GM19238 (cell line): ENCODE measurements around the gene LSS.

ENCODE experiments used
- DNase-seq: peaks from one replicate; pipeline ENCODE4 v3.0.0; 2011; ENCODE audit warnings: low spot score; ENCODE audit not compliant: insufficient read length

LSS gene

DNA sequence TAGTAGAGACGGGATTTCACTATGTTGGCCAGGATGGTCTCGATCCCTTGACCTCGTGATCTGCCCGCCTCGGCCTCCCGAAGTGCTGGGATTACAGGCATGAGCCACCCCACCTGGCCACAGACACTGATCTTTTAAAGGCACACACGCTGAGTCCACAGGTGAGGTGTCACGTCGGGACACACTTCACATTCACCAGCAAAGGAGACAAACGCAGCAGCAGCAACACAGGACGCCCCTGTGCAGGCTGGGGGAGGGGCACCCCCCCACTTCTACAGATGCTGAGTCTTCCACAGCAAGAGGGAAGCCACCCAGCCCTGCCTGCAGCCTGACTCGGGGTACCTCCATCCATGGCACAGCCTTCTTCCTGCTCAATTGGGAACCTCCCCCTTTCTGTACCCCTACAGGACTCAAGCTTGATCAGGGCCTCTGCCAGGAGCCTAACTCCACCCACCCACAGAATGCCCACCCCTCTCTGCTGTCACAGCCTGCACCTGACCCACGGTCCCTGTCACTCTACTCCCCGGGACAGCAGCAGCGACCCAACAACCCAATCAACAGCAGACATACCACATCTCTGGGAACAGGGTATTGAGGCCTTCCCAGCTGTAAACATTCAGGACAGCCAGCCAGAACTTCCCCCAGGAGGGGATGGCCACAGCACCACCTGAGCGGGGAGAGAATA, 9.5 kb downstream of the LSS start:
- no peak for DNase-seq

DNA sequence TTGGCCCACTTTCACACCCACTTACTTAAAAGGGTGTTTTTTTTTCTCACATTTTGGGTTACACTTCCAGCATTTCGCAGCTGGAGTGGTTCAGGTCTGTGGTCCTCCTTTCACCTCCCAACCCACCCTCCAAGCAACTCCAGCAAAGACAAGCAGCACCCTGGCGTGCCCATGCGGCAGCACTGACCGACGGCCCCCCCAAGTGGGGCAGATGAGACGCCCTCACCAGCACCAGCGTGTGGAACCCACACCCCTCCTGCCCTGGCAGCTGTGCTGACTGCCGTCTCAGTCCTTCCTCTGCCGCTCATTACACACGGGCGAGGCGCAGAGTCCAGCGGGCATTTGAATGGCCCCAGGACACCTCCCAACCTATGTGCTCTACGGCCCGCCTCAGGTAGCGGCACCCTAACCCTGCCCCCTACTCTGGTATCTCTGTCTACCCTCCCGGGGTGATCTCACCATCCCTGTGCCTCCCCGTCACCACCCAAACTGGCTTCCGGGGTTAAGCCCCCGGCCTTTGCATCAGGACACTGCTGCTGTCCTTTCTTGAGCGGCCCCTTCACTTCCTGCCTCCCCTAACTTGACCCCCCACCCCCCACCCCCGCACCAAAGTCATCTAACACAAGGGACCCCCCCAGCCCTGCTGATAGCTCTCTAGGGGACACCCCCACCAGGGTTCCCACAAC, 10.9 kb downstream of the LSS start:
- DNase-seq, result no peak

DNA sequence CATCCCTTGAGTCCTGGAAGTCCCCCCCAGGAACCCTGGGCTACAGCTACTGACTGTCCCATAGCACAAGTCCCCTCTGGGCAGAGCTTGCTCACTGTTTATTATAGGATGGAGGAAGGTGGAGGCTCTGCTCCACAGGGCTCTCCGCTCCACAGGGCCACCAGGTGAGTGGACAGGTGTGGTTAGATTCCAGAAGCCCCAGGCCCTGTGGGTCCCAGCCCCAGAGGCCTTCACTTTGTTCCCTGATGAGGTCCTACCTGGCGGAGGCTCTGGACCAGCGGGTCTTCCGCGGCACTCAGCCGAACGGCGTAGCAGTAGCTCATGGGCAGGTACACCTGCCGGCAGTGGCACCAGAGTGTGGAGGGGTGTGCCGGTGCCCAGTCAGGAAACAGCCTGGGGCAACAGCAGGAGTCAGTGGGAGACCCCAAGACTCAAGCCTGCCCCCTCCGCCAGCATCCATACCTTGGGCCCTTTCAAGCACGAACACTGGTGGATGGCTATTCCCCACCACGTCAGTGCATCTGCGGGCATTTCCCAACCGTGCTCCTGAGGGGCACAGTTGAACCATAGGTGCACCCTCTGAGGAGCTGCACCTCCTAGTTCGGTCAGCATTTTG, 12.3 kb downstream of the LSS start:
- no peak for DNase-seq

DNA sequence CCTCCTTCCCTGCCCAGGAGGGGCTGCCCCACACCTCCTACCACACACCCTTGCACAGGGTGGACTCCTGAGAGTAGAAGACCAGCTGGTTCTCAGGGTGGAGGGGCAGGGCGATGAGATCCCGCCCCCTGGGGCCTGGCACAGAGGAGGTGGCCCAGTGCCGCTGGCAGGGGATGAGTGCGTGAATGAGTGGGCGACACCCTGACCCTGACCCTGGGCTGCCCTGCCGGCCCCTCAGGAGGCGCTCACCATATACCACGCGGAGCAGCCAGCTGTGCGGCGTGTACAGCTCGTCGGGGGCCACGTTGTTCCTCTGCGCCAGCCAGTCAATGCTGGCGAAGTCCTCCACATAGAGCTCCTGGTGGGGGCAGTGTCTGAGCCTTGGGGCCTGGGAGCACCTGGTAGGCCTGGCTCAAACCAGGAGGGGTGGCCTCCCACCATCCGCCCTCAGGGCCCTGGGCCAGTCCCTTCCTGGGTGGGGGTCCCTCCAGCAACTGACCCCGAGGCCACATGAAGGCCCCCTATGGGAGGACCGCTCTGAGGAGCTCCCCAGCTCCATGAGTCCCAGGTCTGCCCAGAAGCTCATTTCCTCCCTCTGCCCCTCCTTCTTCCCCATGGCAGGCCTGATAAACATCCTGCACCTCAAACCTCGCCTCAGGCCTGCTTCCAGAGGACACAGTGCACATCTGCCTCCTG, 13.0 kb downstream of the LSS start:
- no peak for DNase-seq

DNA sequence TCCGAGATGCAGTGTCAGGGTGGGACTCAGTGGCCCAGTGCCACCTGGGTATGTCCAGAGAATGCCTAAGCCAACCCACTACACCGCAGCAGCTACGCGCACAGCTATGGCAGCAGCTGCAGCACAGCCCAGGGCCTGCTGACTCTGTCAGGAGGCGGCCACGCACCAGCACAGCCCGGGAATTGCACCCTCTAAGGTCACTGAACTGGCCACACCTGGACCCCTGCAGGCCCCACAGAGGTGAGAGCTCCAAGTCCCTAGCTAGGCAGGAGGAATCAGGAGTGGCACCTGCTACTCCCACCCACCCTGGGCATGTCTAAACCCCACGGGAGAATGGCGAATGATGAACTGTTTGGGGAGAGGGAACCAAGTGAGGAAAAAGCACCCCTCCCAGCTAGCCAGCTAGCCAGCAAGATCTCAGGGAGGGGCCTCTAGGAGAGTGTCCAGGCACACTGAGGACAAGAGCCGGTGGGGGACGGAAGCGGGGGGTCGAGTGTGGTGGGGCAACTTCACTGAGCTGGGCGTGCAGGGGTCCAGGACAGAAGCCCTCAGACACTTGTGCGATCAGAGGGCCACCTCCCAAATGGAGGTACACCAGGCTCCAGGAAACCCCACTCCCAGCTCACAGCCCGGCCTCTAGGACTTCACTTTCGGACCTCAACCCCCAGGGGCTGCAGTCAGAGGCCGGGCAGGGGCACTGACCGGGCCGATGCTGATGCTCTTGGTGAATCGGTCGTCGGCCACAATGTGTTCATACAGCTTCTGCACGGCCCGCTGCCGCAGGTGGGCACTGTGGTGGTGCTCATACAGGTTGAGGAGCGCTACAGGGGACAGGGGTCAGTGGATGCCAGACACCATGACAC, 13.9 kb downstream of the LSS start:
- DNase-seq, result no peak

DNA sequence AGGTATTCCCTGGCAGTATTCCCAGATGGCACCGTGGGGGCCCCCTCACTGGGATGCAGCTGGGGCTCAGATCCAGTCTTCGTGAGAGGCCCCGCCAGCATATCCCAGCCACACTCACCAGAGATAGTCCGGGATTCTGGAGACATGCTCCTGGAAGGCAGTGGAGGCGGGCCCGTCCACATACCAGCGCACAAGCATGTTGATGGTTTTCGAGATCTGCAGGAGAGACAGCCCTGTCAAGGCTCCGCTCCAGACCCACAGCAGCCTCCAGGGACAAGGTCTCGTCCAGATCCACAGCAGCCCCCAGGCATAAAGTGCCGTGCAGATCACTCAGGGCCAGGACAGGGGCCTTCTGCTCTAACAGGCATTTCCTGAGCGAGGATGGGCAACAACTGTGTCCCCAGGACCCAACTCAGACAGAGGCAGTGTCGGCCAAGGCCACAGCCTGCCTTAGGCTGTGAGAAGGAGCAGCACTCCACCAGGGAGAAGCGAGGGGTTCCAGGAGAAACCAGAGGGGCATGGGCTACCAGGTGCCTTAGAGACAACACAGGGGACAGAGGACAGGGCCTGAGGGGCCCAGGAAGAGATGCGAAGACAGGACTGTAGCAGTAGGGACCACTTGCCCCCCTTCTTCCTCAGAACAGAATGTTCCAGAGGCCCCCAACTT, 14.8 kb downstream of the LSS start:
- no peak for DNase-seq

DNA sequence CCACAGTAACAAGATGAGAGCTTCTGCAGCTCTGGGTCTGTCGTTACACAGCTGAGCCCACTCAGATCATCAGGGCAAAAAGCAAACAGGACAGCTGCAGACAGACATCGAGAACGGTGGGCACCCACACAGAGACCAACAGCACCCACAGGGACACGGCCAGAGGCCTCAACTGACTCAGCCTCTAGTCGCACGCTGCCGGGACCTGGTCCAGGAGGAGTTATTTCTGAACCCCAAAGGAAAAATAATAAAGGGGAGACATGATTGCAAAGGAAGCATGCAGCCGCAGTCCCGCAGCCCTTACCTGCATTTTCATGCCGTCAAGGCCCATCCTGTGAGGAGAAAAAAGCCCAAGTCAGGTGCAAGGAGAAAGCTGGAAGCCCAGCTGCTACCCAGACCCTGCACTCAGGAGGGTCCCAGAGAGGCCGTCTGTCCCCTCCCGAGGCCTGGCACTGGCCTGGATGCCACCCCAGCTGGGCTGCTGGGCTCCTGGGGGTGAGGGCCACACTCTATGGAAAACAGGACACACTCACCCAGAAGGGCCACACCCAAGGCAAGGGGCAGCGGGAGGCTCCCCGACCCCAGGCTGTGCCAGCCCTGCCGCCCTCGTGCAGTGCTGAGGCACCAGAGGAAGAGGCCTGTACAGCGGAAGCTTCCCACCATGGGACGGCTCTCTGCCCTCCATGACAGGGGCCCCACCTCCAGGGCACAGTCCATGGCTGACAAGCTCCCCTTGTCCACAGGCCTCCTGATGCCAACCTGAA, 15.7 kb downstream of the LSS start:
- no peak for DNase-seq

DNA sequence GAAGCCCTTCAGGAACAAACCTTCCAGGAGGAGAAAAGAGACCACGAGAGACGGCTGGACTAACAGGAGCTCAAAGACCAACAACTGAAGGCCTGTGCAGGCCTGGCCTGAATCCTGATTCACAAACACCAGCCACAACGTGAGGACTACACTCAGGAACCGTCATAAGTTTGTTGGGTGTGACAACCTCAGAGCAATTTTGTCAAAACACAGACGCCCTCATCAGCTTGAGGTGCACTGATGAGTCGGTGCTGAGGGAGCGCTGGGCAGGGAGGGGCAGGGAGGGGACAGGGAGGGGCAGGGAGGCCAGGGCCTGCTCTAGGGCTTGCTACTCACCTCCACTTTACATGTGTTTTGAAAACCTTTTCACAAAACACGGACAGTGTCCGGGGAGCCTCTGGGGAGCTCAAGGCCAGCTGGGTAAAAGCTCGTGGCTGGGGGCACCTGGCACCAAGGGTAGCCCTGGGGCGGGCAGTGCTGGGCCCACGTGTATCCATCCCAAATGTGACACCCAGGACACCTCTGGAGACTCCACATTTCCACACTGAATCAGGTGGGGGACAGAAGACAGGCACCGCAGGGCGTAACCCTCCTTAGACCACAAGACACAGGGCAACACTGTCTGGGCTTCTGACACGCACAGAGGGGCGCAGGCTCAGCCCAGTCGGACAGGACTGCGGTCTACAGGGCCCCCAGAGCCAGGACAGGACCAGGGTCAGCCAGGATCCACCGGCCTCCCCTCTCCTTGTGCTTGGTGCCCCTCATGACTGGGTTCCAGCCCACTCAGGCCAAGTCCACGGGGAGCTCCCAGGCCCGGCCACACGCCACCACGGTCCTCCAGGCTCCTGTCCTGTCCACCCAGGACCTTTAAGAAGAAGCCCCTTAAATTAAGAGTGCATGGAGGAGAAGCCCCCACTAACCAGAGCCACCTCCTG, 16.5 kb downstream of the LSS start:
- no peak for DNase-seq

DNA sequence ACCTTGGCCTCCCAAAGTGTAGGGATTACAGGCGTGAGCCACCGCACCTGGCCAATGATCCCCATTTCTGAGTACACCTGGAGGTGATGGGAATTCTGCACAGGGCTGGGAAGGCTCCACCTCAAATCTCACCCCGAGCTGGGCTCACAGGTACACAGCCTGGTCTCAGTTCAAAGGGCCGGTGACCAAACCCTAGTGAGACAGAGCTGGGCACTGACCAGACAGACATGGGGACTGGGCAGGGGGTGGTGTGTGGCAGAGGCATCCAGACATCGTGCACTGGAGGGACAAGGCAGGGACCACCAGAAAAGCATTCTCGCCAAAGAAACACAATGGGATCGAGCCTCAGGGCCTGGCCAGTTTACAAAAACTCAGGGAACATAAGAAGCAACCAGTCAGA, 17.2 kb downstream of the LSS start:
- no peak for DNase-seq

DNA sequence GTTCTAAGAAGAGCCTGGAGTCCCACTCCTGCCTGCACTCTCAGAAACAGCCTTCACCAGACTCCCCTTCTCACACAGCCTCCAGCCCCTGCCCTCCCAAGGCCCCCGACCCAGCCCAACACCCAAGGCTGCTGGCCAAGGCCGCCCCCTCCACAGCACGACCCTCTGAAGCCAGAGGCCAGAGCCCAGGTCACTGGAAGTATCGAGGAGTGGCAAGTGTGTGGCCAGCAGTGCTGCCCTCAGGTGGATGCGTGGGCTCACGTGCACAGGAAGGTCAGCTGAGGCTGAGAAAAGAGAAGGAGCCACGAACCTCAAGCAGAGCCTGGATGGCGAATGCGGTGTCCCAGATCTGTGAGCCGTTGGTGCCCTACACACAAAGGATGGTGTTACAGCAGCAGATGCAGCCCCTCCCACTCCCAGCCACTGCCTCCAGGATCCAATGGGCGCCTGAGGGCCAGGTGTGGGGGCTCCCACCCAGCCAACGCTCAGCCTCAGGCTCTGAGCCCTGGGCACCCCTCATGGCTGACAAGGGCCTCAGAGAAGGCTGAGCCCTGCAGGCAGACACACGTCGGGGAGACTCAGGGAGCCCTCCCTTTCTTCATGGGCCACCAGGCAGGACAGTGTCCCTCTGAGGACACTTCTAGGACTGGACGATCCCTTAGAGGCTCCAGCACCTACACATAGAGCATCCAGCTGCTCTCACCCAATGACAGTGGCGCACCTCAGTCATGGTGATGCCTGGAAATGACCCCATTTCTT, 18.0 kb downstream of the LSS start:
- DNase-seq, result no peak

DNA sequence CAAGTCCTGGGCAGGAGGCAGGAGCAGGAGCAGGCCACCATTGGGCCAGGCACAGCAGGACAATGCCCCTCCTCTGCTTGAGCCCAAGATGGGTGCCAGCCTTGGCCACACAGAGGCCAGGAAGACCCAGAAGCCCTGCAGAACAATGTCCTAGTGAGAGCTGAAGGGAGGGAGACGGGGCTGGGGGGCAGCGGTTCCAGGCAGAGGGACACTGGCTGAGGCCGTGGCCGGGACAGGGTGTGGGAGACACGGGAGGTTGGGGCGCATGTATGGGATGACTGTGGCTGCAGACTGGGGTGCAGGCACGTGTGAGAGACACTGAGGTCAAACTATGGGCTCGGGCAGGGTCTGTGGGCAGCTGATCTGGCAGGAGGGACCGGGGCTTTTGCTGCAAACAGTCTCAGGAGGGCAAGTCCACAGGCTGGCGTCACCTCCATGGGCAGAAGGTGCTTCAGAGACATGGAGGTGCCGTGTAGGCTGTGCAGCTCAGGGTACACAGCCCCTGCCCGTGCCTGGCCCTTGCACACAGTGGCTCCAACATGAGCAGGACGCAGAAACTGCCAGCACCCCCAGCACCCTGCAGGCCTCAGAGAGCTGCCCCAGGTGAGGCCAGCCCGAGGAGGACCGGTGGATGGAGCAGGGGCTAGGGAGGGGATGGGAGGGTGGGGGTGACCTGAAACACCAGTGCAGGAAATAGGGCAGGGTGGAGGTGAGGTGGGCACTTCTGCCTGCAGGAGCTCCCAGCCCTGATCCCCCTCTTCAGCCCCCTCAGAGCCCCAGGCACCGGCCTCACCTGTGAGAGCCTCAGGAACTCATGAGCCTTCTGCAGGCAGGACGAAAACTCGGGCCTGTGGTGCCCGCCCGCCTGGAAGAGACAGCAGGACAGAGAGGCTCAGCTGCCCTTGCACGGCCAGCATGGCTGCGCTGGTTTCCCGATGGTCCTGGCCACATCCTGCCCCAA, 19.5 kb downstream of the LSS start:
- no peak for DNase-seq

DNA sequence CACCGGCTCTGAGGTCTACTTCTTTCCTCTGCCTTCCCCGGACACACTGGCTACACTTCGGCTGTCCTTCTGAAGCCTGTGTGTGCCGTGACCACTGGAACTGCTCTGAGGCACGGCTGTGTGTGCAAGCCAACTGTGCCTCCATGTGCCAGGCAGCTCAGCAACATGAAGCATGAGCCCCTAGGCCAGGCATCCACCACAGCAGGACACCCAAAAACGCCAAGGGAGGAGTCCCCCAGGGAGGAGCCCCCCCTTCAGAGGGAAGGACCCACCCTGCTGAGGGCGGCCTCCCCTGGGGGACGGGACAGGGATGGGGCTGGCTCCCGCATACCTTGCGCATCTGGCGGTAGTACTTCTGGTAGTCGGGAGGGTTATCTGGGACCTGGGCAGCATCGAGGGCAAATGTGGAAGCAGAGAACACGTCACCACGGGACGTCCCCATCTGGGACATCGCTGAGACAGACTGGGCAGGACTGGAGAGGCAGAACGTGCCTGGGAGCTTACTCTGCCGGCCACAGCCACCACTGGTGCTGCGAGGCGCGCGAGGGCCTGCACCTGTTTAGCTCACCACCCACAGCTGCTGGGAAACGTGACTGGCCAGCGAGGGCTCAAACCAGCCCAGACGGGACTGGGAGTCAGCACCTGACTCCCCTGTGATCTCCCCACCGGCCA, 20.5 kb downstream of the LSS start:
- DNase-seq, result no peak

DNA sequence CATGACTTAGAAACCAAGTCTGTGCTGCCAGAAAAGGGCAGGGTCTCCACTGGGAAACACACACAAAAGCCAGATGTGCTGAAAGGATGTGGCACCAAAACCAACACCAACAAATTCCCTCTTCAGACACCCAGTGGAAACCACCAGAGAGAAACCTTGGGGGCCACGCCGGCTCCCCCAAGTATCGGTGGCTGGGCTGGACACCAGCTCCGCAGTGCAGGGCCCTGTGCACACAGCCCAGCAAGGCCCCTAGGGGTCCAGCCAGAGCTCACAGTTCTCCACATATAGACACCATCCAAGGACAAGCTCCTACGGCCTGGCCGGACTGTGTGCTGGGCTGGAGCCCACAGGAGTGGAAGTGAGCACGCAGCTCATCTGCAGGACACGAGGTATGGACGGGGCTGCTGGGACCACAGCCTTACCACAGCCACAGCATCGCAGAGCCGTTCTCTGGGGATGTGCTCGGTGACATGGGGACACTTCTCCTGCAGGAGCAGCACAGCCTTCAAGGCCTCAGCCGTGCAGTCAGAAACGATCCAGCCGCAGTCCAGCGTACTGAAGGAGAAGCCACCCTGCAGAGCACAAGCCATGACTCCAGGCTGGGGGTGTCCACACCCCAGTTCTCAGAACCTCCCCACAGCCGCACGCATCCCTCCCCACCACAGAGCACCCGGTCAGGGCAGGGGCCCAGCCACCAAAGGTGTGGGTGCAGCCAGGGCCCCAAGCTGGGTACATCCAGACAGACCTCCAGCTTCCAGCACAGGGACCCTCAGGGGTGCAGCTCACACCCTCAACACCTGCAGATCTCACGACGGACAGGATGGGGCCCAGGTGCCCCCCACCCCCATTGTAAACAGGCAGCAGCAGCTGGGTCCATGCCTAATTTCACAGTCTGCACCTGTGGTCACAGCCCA, 21.3 kb downstream of the LSS start:
- DNase-seq, result no peak

DNA sequence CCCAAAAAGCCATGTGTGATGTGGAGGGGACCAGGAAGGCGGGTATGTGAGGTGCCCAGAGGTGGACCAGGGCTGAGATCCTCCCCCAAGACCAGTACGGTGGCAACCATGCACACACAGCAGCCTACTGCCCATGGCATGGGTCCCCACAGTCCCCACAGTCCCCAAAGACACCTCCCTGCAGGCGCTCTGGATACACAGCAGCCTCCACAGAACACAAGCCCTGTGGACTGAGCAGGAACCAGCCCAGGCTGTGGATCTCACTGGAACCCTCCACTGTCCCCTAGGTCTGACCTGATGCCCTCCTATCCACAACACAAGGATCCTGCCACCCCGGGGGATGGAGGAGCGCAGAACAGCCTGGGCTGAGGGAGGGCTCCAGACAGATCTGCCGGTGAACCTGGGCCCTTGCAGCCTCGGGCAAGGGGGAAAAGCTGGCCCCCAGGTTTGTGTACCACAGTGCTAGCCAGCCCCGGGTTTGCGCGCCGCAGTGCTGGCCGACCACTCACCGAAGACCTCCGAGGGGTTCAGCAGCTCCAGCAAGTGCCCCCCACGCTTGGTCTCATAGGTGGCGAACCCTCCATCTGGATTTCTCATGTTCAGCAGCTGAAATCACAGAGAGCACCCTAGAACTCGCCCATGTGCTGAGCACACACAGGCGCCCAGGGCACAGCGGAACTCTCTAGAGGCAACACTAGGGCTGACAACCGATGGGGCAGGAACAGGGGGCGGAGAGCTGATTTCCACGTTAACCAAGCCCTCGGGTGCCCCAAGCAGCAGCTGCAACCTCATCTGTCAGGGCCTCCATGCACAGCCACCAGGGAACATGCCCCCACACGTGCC, 22.2 kb downstream of the LSS start:
- DNase-seq, result no peak

DNA sequence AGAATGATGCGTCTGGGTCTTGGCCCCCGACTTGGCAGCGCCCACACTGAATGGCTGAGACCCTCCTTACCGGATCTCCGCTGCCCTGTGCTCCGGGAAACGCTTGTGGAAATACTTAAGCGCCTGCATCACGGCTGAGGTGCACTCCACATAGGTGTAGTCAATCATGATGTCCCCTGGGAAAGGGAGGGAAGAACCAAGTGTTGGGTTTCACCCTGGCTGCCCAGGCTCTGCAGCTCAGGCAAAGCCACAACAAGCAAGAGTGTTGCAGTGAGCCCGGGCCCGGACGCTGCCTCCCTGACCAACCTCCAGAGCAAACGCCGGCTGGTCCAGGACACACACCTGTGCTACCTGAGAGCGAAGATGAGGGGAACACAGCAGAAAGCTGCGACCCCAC, 22.8 kb downstream of the LSS start:
- DNase-seq, result no peak
